Endodermal cell (in vitro differentiated cells): ENCODE results near the gene ZEB2. TPM values are rescaled to one million over a fixed set of nuclear protein-coding genes. Genes with fewer than 3 reads are reported as not detected.

Experiments used
- DNase-seq: peaks from one replicate; pipeline ENCODE4 v3.0.0-alpha.2; 2017
- H3K27ac ChIP-seq: 2 replicates; pipeline ENCODE4 v1.5.1; 2013; ENCODE audit warnings: mild to moderate bottlenecking, low read depth, low read length, moderate library complexity
- H3K27me3 ChIP-seq: 2 replicates; pipeline ENCODE4 v1.6.1; 2013; ENCODE audit warnings: mild to moderate bottlenecking, low read length, moderate library complexity; ENCODE audit not compliant: insufficient read depth, control insufficient read depth, poor library complexity, severe bottlenecking
- H3K36me3 ChIP-seq: 2 replicates; pipeline ENCODE4 v1.7.0; 2013; ENCODE audit warnings: mild to moderate bottlenecking, low read length, moderate library complexity; ENCODE audit not compliant: control insufficient read depth, insufficient read depth
- H3K4me1 ChIP-seq: one replicate; pipeline ENCODE4 v1.7.0; 2013; ENCODE audit warnings: low read length; ENCODE audit not compliant: control insufficient read depth, insufficient read depth
- H3K4me3 ChIP-seq: 2 replicates; pipeline ENCODE4 v1.5.1; 2013; ENCODE audit warnings: mild to moderate bottlenecking, low read length, moderate library complexity
- H3K9ac ChIP-seq: 2 replicates; pipeline ENCODE4 v1.6.1; 2013; ENCODE audit warnings: mild to moderate bottlenecking, low read length, moderate library complexity; ENCODE audit not compliant: poor library complexity, severe bottlenecking; ENCODE audit errors: extremely low read depth
- H3K9me3 ChIP-seq: 2 replicates; pipeline ENCODE4 v1.6.1; 2013; ENCODE audit warnings: mild to moderate bottlenecking, low read length, moderate library complexity; ENCODE audit not compliant: control insufficient read depth
- H3K27ac Mint-ChIP-seq: 2 replicates; pipeline ENCODE4 v1.8.0; 2020; ENCODE audit warnings: mixed read lengths
- H3K27me3 Mint-ChIP-seq: 2 replicates; pipeline ENCODE4 v1.8.0; 2021; ENCODE audit warnings: mild to moderate bottlenecking, mixed read lengths; ENCODE audit not compliant: insufficient read depth
- H3K36me3 Mint-ChIP-seq: 2 replicates; pipeline ENCODE4 v1.8.0; 2020; ENCODE audit warnings: low read depth, mixed read lengths
- H3K4me1 Mint-ChIP-seq: 2 replicates; pipeline ENCODE4 v1.8.0; 2020; ENCODE audit warnings: mixed read lengths
- H3K4me3 Mint-ChIP-seq: 2 replicates; pipeline ENCODE4 v1.8.0; 2020; ENCODE audit warnings: mild to moderate bottlenecking, moderate library complexity, mixed read lengths
- H3K9me3 Mint-ChIP-seq: 2 replicates; pipeline ENCODE4 v1.8.0; 2020; ENCODE audit warnings: mild to moderate bottlenecking, mixed read lengths
- CTCF ChIP-seq: fragments of 200-600 bp; sonication (generic); conservative IDR thresholded peaks from 2 replicates; pipeline ENCODE4 v1.5.0; 2021; ENCODE audit warnings: antibody characterized with exemption, mild to moderate bottlenecking
- WGBS, 2 experiments: methylation state at CpG; one replicate each; pipeline versions ENCODE4 v1.1.5 to v1.1.7; 2013; ENCODE audit warnings: missing lambda C conversion rate in 2 of 2, mixed read lengths in 1 of 2; ENCODE audit not compliant: insufficient coverage in 1 of 2, insufficient read length in 1 of 2; 5-methylcytosine and 5-hydroxymethylcytosine counted together
- total RNA-seq, 2 donors: library from RNA; stranded (reverse); fragmentation: NEBNext Ultra II Directional in 1 of 2; extraction: Animal tissue kit (Norgen Biotek cat#: 25700) in 1 of 2; gene quantifications; 2 replicates in 1 of 2; 3 replicates in 1 of 2; pipeline ENCODE4 v1.2.1, GENCODE V29; 2021

ZEB2 gene
- total RNA-seq, 2 donors from 2014 or later = 0.29 to 0.31 TPM

DNA sequence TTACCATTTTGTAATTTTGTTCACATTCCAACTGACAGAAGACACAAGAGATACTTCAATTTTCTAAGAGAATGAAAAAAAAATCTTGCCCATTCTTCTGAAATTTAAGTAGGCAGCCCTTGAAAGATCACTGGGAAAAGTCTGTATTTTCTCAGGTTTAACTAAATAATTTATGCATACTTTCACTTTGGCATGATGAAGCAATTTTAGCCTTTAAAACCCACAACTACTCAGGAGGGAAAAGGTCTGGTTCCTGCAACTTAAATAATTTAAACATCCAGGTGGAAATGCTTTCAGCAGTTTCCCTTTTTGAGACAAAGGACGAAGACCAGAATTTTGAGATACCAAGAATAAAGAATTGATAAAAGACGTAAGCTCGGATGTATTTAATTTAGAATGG, 61.4 kb downstream of the ZEB2 start:
- Histone ChIP-seq H3K9me3 (no peaks in the 10 kb centered on the region), H3K9ac (no peak overlapping the region), H3K4me3 (no peak overlapping the region), H3K36me3 (no peaks in the 10 kb centered on the region), H3K27ac (no peak overlapping the region), H3K27me3 (peaks cover 22% of the 10 kb centered on the region), H3K4me1 (peaks cover 13% of the 10 kb centered on the region)
- no peak overlapping the region for H3K27ac Mint-ChIP-seq
- H3K4me3 Mint-ChIP-seq = no peak overlapping the region
- H3K4me1 Mint-ChIP-seq = peaks cover 18% of the 10 kb centered on the region
- 94% methylated on average over 3 of the region's 3 CpGs; no CpG with 5 or more reads in 1 of the 2 experiments for WGBS, 2 experiments
- TF ChIP-seq CTCF = no peak
- peaks cover 31% of the 10 kb centered on the region for H3K27me3 Mint-ChIP-seq
- H3K36me3 Mint-ChIP-seq = no peaks in the 10 kb centered on the region
- DNase-seq = no peak
- no peaks in the 10 kb centered on the region for H3K9me3 Mint-ChIP-seq

GRCh38 chr2:144456680-144457079, 63.2 kb downstream of the ZEB2 start:
- Histone ChIP-seq H3K36me3 (no peaks in the 10 kb centered on the region), H3K9me3 (no peaks in the 10 kb centered on the region), H3K9ac (no peak overlapping the region), H3K27me3 (peaks cover 8% of the 10 kb centered on the region), H3K4me1 (peaks cover 14% of the 10 kb centered on the region), H3K27ac (no peak overlapping the region), H3K4me3 (no peak overlapping the region)
- WGBS, 2 experiments = 73 to 75% methylated on average over 3 of the region's 3 CpGs
- Mint-ChIP-seq H3K27ac (no peak overlapping the region), H3K4me1 (peaks cover 37% of the 10 kb centered on the region), H3K36me3 (no peaks in the 10 kb centered on the region), H3K9me3 (no peaks in the 10 kb centered on the region), H3K27me3 (peaks cover 15% of the 10 kb centered on the region), H3K4me3 (no peak overlapping the region)
- no peak for TF ChIP-seq CTCF
- no peak for DNase-seq

GRCh38 chr2:144455987-144456386, 63.9 kb downstream of the ZEB2 start:
- H3K36me3 ChIP-seq = no peaks in the 10 kb centered on the region
- peaks cover 4% of the 10 kb centered on the region for H3K27me3 ChIP-seq
- H3K4me1 Mint-ChIP-seq = peaks cover 37% of the 10 kb centered on the region
- DNase-seq = no peak
- WGBS, 2 experiments = 95% methylated on average over 3 of the region's 3 CpGs; no CpG with 5 or more reads in 1 of the 2 experiments
- H3K4me1 ChIP-seq = peaks cover 14% of the 10 kb centered on the region
- H3K9me3 ChIP-seq = no peaks in the 10 kb centered on the region
- no peaks in the 10 kb centered on the region for H3K9me3 Mint-ChIP-seq
- H3K27me3 Mint-ChIP-seq = peaks cover 9% of the 10 kb centered on the region
- H3K36me3 Mint-ChIP-seq = no peaks in the 10 kb centered on the region
- no peak overlapping the region for H3K4me3 ChIP-seq
- H3K4me3 Mint-ChIP-seq = no peak overlapping the region
- H3K27ac Mint-ChIP-seq = no peak overlapping the region
- no peak for TF ChIP-seq CTCF
- H3K9ac ChIP-seq = no peak overlapping the region
- no peak overlapping the region for H3K27ac ChIP-seq
